ENCODE results near the gene ZNF512B.
"Not testable (repeated sequence)": the region's sequence is repeated elsewhere in the genome, so short reads cannot be mapped to it uniquely, and the experiment has no call there.

GRCh38 chr20:63916371-63916939, 53.3 kb downstream of the ZNF512B start:
- TF ChIP-seq POLR2A, POLR2AphosphoS5, TAF1 (IDR thresholded peaks at IDR 0.05; ENCODE audit: low read depth, low read length): not testable (repeated sequence)
